Panc1 (cell line): ENCODE data around the gene EPB41L5. TPM values are rescaled to one million over a fixed set of nuclear protein-coding genes. Genes with fewer than 3 reads are reported as not detected.
"Not testable (repeated sequence)": the region's sequence is repeated elsewhere in the genome, so short reads cannot be mapped to it uniquely, and the experiment has no call there.

ENCODE experiments used
- ATAC-seq: fragments of 200-7000 bp; cut with Tn5 transposase; 2 replicates; pipeline ENCODE4 v1.9.1; 2020; ENCODE audit warnings: mild to moderate bottlenecking, moderate library complexity
- BruUV-seq: library from RNA; stranded (reverse); fragments of 400-500 nt; replicated peaks from 2 replicates; lab custom pipeline; 2021; lab: Mats Ljungman, UMichigan
- CTCF ChIA-PET: fragments of 300-600 bp; sonication (Branson Sonifier 250); formaldehyde crosslinking; loops from one replicate; lab custom pipeline; 2022; ENCODE audit warnings: antibody characterized with exemption; lab: Charles Lee
- POLR2A ChIA-PET: fragments of 300-600 bp; sonication (Branson Sonifier 250); formaldehyde crosslinking; loops from one replicate; lab custom pipeline; 2022; ENCODE audit warnings: antibody characterized with exemption; lab: Charles Lee
- DNase-seq: peaks from one replicate; pipeline ENCODE4 v3.0.0-alpha.2; 2010; ENCODE audit warnings: low read depth, low spot score
- H3K27ac ChIP-seq: 2 replicates; pipeline ENCODE4 v1.5.1; 2011; ENCODE audit warnings: mild to moderate bottlenecking, low read length, inconsistent platforms
- H3K27me3 ChIP-seq: fragments of 200-500 bp; sonication (Bioruptor generic); 2 replicates; pipeline ENCODE4 v1.6.0; 2014; ENCODE audit warnings: low read length, inconsistent platforms; ENCODE audit not compliant: control insufficient read depth, insufficient read depth
- H3K36me3 ChIP-seq: fragments of 200-500 bp; sonication (Bioruptor generic); 2 replicates; pipeline ENCODE4 v1.5.1; 2014; ENCODE audit warnings: inconsistent platforms, mild to moderate bottlenecking, low read length, moderate library complexity; ENCODE audit not compliant: control insufficient read depth, insufficient read depth
- H3K4me1 ChIP-seq: 2 replicates; pipeline ENCODE4 v1.5.1; 2011; ENCODE audit warnings: inconsistent platforms, mild to moderate bottlenecking, low read length, moderate library complexity; ENCODE audit not compliant: control insufficient read depth, insufficient read depth
- H3K4me3 ChIP-seq, 2 experiments: 2 replicates each; pipeline ENCODE4 v1.5.1; 2011 to 2012; ENCODE audit warnings: low read depth in 2 of 2, low read length in 2 of 2, mild to moderate bottlenecking in 2 of 2, inconsistent platforms in 1 of 2, moderate library complexity in 1 of 2
- H3K9me3 ChIP-seq: fragments of 200-500 bp; sonication (Bioruptor generic); 2 replicates; pipeline ENCODE4 v1.5.1; 2014; ENCODE audit warnings: low read depth, mild to moderate bottlenecking, inconsistent platforms, low read length, moderate library complexity; ENCODE audit not compliant: control insufficient read depth, insufficient read depth
- CTCF ChIP-seq: fragments of 450-650 bp; IDR thresholded peaks from 2 replicates; pipeline ENCODE4 v1.5.1; 2017; ENCODE audit warnings: mild to moderate bottlenecking
- POLR2AphosphoS5 ChIP-seq: IDR thresholded peaks from 2 replicates; pipeline ENCODE4 v1.6.1; 2012; ENCODE audit warnings: mild to moderate bottlenecking, low read depth, low read length, moderate library complexity
- REST ChIP-seq, 2 experiments: IDR thresholded peaks; 2 replicates each; pipeline ENCODE4 v1.6.1; 2011 to 2012; ENCODE audit warnings: low read depth in 2 of 2, control low read depth in 1 of 2, low read length in 1 of 2, mild to moderate bottlenecking in 1 of 2, moderate library complexity in 1 of 2; ENCODE audit not compliant: insufficient read depth in 1 of 2
- SIN3A ChIP-seq: IDR thresholded peaks from 2 replicates; pipeline ENCODE4 v1.6.1; 2012; ENCODE audit warnings: low read depth, mild to moderate bottlenecking, low read length, moderate library complexity, borderline replicate concordance; ENCODE audit not compliant: insufficient read depth
- TCF7L2 ChIP-seq: IDR thresholded peaks from 2 replicates; pipeline ENCODE4 v1.6.1; 2011; ENCODE audit warnings: mild to moderate bottlenecking, low read depth, low read length, inconsistent platforms
- in situ Hi-C: cut with HindIII; loops from 2 replicates; pipeline ENCODE4 v1.10.0; 2016; ENCODE audit warnings: low sequenced_read_pairs, low pct_unique_long_range_greater_than_20kb
- intact Hi-C: fragments of 100-400 bp; cut with micrococcal nuclease; formaldehyde crosslinking; loops from one replicate; pipeline ENCODE4 v1.10.0; 2022; ENCODE audit not compliant: unreplicated experiment
- total RNA-seq: library from RNA; stranded (reverse); gene quantifications from one replicate; pipeline ENCODE4 v1.2.1, GENCODE V29; 2021; ENCODE audit not compliant: unreplicated experiment

Gene EPB41L5
- total RNA-seq, 1 experiment from 2014 or later = 42.2 TPM

GRCh38 chr2:120118471-120118870, 105.6 kb downstream of the EPB41L5 start:
- in situ Hi-C loops = no loop called here

GRCh38 chr2:120121337-120121736, 108.5 kb downstream of the EPB41L5 start:
- H3K36me3 ChIP-seq, H3K4me3 ChIP-seq, in situ Hi-C loops, POLR2A ChIA-PET, H3K4me1 ChIP-seq, BruUV-seq, DNase-seq, H3K27me3 ChIP-seq, CTCF ChIA-PET, H3K9me3 ChIP-seq, H3K27ac ChIP-seq, intact Hi-C loops, ATAC-seq: not testable (repeated sequence)

More at GRCh38 chr2:120118471-120118870, 105.6 kb downstream of the EPB41L5 start:
- Histone ChIP-seq H3K36me3 (no peaks in the 10 kb centered on the region), H3K4me1 (no peaks in the 10 kb centered on the region), H3K27ac (no peak overlapping the region), H3K27me3 (no peaks in the 10 kb centered on the region), H3K9me3 (no peaks in the 10 kb centered on the region), H3K4me3 (no peak overlapping the region)
- DNase-seq (no peak), ATAC-seq (no peak)
- TF ChIP-seq TCF7L2 = no peak
- no peak for TF ChIP-seq SIN3A
- no peak for TF ChIP-seq REST (IDR thresholded peaks at IDR 0.05; ENCODE audit: insufficient read depth in 1 of 2, low read depth in 2 of 2, low read length in 1 of 2)
- no peak for TF ChIP-seq POLR2AphosphoS5
- TF ChIP-seq CTCF = no peak
- intact Hi-C loops = no loop called here
- ChIA-PET CTCF (no interaction called here), POLR2A (no interaction called here)
- BruUV-seq = no TSS peak

DNA sequence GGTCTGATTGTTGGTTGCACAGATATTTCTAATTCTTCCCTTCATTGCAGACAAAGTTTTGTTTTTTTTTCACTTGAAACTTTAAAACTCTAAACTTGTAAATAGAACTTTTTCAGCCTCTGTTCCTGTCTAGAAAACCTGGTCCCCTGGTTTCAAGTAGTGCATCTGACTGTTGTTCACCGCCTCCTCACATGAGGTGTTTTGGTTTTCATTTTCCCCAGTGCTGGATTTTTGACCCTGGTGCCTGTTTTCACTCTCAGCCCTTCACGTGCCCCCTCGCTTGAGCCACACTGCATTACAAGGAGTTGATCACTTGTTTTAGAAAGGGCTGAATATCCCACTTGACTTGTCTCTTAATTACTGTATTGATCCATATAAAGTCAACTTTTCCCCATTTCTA, 110.2 kb downstream of the EPB41L5 start:
- no peaks in the 10 kb centered on the region for H3K4me1 ChIP-seq
- in situ Hi-C loops (no loop called here), intact Hi-C loops (no loop called here)
- CTCF ChIA-PET = interaction anchor here (0.7 kb wide), 1 partner anchor 29 kb away, joined by 17 read pairs; no protein-coding TSS in a partner anchor
- no TSS peak for BruUV-seq
- ATAC-seq = no peak
- H3K9me3 ChIP-seq = no peaks in the 10 kb centered on the region
- H3K27me3 ChIP-seq = no peaks in the 10 kb centered on the region
- no peaks in the 10 kb centered on the region for H3K36me3 ChIP-seq
- H3K4me3 ChIP-seq = no peak overlapping the region
- H3K27ac ChIP-seq = no peak overlapping the region
- DNase-seq = no peak
- POLR2A ChIA-PET = no interaction called here
- TF ChIP-seq TCF7L2 (no peak), REST (IDR thresholded peaks at IDR 0.05; ENCODE audit: insufficient read depth in 1 of 2, low read depth in 2 of 2, low read length in 1 of 2) (no peak), CTCF (no peak), POLR2AphosphoS5 (no peak), SIN3A (no peak)
